LNCAP (cell line): ENCODE data around the gene NKD1.

Experiments used
- CTCF ChIP-seq: fragments of 450-650 bp; IDR thresholded peaks from 2 replicates; pipeline ENCODE4 v1.5.1; 2017; ENCODE audit warnings: mild to moderate bottlenecking

The NKD1 gene

GRCh38 chr16:50548125-50548908 is at the start of gene NKD1:
TSS of gene NKD1 (plus strand) at chr16:50548396. CDS start at chr16:50548554, 158 bp downstream.
- TF ChIP-seq CTCF: no peak

GRCh38 chr16:50498431-50499155 is 49.6 kb upstream of the NKD1 start:
- no peak for TF ChIP-seq CTCF

- no peak for TF ChIP-seq CTCF
These were observed 48.9 kb upstream of the NKD1 start for GRCh38 chr16:50499254-50499653.

- no peak for TF ChIP-seq CTCF
These were observed 47.9 kb upstream of the NKD1 start for GRCh38 chr16:50500171-50500874.

GRCh38 chr16:50501251-50501650 is 46.9 kb upstream of the NKD1 start:
- no peak for TF ChIP-seq CTCF

GRCh38 chr16:50501986-50502615 is 46.1 kb upstream of the NKD1 start:
- no peak for TF ChIP-seq CTCF

GRCh38 chr16:50502616-50503011 is 45.6 kb upstream of the NKD1 start:
- no peak for TF ChIP-seq CTCF
